ENCODE measurements around the gene TBX15. TPM values are rescaled to one million over a fixed set of nuclear protein-coding genes. Genes with fewer than 3 reads are reported as not detected.

Gene TBX15
- total RNA-seq, 1 donor from 2014 or later: not detected

DNA sequence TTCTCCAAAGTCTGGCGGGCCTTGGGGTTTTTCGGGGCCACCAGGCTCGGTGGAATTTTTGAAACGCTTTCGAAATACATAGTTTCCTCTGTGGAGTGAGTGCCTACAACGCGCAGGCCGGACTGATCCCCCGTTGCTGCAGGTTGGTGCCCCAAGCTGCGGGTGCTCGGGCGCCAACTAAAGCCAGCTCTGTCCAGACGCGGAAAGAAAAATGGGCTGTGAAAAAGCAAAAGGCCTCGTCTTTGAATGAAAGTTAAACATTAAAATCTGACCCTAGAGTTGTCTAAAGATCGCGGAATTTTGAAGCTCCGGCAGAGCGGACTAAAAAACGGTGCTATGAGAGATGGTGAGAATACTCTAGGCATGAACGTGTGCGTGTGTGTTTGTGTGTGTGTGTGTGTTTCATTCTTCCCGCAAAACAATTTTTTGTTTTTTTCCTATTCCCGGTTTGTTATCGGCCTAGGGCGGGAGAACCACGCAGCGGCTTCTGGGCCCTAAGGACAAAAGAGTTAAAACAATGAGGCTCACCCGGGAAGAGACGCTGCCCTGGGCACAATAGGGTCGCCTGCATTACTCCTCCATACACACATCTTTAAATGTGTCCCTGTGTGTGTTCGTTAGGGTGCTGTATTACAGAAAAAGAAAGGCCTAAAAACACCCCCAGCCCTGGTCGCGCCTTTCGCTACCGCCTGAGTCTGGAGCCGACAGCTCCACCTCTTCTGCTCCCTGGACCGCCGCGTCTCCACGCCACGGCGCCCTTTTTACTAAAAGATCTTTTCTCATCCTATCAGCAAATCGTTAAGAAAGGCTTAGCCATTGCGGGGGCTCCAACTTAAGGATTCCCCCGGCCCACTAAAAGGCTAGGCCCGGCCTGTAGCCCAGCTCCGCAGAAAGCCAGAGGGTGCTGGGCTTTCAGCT is 3.2 kb downstream of the TBX15 start:
- no peak for DNase-seq (ENCODE audit: low spot score)

DNA sequence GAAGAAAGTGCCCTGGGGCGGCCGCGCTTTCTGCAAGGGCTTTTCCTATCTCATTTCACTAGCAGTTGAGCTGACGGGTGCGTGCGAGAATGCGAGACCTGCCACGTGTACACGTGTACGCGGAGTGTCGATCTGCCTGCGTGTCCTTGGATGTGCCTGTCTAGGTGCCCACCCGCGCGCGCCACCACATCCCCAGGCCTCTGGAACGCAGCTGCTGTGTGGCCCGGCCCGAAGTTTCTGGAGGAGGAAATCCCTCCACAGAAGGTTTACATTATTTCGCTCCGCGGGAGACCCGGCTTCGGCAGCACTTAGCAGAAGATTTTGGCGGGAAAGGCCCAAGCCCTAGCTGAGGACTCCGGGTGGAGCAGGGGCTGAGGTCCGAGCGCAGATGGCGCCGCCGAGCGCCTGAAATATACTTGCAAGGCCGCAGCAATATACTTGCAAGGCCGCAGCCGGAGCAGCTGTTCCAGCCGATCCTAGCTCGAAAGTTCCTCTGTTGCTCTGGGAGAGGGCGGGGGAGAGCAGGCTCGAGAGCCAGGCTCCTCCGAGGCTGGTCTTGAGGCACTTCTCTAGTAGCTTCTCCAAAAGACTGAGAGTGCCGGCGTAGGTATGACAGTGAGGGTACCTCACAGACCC is 3.9 kb downstream of the TBX15 start:
- peak; percentile 45 for DNase-seq (ENCODE audit: low spot score)

DNA sequence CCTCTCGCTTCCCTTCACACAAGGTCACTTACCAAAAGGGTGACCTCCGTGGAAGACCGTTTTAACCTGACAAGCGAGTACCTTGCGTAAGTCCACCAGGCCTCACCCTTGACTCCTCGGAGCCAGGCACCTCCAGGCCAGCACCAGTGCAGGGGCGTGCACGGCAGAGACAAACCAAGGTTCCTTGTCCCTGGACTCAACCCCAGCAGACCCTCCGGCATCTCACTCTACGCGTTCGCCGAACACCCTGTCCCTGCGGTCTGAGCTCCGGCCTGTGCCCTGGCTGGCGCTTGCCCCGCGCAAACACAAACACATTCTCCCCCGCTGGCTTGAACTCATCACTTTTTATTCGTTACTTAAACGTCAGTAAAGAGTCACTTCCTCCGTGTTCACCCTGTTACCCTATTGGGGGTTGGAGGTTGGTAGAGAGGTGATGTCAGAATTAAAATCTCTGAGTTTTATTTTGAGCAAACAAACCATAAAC is 4.5 kb downstream of the TBX15 start:
- DNase-seq (ENCODE audit: low spot score): no peak

DNA sequence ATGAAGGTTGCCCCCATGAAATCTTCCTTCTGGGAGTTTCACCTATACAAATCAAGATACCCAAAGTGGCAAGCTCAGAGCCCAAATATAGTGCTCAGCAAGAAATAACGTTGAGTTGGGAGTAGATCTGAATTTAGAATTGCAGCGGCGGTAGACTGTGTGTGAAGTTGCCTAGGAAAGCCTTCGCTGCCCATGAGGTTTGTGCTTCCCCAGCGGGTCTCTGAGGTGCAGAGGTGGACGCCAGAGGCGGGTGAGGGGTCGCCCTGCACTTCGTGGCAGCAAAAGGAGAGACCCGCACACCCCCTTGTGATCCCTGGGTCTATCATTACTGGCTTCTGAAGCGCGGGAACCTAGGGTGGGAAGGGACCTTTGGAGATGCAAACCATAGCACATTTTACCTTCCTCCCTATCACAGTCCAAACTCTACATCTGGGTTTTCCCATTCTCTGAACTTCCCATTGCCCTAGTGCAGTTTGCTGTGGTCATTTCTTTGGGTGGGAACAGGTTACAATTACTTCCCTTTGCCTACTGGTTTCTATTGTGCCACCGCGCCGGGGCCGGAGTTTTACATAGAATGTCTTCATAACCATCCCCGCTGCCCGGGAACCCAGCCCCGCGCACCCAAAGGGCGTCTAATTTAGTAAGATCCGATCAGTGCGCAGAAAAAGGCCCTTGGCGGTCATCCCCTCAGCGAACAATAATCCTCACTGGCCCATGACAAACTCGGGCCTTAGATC is 5.2 kb downstream of the TBX15 start:
- DNase-seq (ENCODE audit: low spot score): no peak

DNA sequence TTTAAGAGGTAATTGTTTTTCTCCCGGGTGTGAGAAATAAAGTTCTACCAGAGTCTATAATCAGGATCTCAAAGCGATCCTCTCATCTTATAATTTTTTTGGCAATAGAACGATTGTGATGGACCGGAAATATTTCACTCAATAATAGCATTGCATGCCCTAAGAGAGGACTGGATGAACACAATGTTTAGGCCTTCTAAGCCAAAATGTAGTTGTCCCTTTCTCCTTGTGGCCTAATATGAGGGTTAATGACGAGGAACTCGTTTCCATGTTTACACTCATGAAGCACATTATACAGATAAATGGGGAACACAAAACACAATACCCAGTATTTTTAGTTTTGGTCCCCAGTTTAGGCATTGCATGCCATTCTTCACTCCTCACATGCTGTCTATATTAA is 5.9 kb downstream of the TBX15 start:
- no peak for DNase-seq (ENCODE audit: low spot score)

DNA sequence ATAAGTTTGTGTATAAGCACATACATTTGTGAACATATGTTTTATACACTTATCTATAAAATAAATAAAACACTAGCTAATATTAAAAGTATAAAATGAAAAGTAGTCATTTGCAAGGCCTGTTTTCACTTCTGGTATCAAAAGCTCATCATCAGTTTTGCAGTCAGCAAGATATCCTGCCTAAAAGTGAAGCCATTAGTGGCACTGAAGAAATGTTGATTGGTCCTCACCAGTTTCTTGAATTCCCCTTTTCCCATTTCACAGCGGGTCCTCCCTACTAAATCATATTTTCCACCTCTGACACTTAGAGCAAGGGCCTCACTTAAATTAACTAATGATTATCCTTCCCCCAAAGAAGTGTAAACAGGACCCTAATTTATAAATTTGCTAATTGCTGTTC is 6.7 kb downstream of the TBX15 start:
- no peak for DNase-seq (ENCODE audit: low spot score)

DNA sequence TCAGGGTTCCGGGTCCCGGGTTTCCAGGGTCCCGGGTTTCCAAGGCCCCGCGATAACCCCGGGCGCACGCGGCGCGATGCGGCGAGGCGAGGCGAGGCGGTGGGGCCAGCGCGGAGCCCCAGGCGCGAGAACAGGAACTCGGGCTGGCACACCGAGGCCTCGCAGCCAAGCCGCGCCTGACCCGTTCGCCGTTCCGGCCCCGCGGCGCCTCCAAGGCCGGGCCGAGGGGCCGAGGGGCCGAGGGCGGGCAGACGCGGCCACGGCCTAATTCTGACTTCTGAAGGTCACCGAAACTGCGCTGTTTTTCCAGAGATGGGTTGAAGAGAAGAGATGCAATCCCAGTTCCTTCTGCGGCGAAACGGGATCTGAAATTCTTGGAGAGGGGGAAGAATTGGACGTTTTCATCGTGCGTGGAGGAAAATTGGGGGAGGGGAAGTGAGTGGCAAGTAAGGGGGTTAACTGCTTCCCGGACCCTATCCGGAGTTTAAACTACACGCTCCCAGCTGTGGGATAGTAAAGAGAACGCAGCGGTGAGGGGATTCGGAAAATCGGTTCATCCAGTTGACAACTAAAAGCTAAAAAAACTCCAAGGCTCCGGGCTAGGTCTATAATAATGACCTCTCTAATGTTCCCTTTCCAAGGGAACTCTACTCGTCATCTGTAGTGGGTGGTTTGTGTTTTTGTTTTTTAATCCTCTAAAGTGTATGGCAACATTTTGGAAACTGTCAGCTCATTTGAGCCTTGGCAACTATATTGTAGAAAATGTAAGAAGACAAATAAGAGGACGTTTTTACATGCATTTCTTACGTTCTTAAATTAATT is 8.2 kb downstream of the TBX15 start:
- no peak for DNase-seq (ENCODE audit: low spot score)

DNA sequence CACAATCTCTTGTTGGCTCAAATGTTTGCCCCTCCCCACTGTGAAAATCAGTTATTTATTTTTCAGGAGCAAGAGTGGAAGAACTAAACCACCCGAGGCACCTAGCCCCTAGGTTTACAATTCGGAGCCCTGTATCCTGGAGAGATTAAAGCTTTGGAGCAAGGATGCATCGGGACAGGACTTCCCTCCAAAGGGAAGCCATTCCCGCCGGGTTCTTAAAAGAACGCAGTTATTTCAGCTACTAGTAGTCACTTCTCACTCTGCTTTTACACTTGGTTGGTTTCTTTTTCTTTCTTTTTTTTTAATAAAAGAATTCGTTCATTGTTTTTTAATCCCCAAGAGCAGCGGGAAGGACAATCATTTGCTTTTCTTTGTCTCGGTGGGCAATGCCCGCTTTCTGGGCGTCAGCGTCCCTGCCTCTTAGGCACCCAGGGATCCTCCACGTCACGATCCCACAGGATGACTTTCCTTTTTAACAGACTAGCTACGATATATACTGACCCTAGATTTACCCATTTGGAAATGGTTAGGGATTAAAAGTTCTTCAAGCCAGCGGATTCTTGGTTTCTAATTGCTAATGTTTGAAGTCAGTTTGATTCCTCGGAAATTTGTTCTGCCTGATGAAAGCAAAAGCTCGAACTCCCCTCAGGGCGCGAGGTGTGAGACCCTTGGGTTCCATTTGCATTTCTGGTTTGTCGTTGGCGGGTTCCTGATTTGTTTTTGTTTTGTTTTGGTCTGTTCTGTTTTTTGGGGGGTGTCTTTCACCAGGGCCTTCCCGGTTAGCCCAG is 9.0 kb downstream of the TBX15 start:
- no peak for DNase-seq (ENCODE audit: low spot score)

DNA sequence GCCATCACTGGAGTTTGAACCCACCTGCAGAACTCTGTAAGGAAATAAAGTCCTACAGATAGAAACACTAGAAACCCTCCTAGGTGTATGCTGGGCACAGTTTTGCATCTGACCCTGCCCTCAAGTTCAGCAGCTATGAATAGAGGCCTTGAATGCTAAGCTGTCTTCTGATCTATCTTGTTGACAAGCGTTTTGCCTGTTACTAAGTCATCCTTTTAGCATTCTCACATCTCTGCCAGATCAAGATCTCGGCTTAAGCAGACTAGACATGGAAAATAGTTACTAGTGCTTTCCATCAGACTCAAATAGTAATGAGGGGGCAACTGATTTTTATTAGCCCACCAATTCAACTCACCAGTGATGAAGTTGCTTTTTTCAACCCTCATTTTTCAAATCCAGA is 10.5 kb downstream of the TBX15 start:
- DNase-seq (ENCODE audit: low spot score): no peak

DNA sequence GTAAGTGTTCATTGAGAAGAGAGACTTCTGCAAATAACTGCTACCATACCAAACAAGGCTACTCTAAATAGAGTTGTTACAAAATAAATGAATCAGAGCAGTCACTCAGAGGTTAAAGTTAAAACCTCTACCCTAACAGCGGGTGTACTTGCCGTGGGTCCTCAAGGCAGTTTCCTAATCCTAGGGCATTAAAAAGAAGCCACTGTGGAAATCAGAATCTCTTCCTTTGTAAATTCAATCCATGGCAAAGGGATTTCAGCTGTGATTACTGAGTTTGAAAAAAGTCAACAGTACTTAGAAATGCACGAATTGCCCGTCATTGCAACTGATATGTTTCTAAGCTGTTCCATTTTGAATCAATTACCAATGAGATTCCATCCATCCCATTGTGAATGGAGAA is 13.5 kb downstream of the TBX15 start:
- DNase-seq (ENCODE audit: low spot score): no peak

DNA sequence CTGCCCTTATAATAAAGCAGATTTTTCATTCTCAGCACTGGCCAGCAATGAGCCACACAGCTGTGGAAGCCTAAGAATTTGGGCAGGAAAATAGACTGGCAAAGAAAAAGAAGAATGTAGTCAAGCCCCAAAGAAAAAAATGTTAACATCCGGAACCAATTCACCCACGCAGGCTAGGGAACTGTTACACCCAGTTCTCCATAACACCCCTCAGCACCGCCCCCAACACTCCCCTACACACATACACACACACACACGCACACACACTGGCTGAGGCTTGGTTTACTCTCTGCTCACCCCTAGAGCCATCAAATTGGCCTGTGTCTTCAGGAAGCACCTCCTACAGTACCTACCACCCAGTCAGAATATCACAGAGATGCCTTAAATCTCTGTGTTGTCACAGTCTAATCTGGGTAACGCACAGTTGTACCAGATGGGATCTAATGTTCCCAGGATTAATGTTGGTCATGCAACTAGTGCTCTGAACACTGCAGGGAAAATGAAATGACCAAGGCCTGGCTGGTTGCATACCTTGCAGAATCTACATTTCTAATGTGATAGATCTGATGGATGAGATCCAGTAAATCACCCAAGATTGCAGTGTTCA is 14.5 kb downstream of the TBX15 start:
- no peak for DNase-seq (ENCODE audit: low spot score)

DNA sequence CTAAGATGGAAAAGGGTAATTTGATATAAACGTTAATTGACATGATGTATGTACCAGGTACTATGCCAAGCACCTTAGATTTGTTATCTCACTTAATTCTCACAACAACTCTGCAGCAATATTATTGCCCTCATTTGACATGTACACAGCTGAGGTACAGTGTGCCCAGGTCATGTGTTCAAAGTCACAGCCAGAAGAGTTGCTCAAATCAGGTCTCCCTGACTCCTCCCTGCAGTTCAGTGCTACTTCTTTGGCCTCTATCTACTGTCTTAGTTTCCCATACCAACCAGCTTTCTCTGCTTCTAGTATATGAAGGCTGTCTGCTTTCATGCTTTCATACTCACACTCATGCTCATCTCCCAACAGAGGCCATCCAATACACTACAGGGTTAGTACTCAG is 15.1 kb downstream of the TBX15 start:
- no peak for DNase-seq (ENCODE audit: low spot score)

DNA sequence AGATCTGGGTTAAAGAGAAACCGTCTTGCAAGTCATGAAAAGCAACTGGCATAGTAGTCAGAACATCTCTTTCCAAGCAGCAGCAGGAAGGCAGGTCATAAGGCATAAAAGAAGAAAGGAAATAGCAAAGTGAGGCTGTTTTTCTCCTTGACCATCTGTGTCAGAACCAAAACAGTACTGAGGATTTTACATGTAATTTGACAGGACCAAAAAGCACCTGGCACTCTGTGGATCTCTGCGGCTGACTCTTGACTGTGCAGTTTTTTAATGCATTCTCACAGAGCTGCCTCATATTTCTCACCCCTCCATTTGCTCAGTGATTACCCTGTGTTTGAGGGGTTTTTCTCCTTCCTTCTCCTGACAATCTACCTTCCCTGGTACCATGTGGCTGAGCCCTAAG is 17.7 kb downstream of the TBX15 start:
- DNase-seq (ENCODE audit: low spot score): no peak

DNA sequence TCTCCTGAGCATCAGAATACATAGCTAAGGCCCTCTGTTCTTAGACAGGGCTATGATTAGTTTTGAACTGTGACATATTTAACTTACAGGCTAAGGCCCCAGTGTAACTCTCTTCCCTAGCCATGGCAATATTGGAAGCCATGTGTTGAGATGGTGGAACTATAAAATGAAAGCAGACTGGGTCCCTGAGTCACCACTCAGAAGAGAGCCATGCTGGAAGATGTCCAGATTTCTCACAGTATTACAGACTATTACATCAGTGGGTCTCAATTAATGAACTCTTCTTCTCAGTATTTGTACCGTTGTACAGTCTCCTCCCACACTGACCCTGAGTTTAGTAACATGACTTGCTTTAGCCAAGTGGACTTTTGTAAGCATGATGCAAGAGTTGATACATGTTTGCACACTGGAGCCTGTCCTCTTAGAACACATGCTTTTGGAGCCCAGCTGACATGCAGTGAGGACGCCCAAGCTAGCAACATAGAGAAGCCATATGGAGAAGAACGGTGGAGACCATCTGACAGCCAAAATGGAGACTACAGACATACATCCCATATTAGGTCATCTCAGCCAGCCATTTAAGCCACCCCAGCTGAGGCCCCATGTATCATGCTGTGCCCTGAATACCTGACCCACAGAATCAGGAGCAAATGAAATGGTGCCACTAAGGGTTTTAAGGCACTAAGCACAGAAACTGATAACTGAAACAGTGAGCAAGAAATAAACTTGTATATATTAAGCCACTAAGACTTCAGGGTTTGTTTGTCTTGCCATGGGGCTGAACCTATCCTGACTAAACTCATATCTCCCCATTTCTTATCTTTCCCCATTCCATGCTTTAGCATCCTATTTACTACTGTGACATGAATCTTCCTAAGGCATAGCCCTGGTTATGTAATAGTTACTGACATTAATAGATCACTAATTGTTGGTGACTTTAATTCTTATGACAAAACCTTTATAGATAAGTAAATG is 24.4 kb downstream of the TBX15 start:
- no peak for DNase-seq (ENCODE audit: low spot score)

DNA sequence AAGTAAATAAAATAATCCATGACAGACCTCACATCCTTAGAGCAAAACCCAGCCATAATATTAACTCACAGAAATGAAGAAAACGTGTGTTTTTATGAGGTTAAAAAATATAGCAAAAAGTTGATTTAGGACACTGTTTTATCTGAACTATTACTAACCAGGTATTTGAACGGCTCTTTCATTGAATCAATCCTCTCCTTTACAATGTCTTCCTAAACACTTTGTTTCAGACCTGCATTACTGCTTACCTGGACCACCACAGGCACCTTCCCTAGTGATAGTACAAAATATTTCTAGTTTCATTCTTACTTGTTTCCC is 25.0 kb downstream of the TBX15 start:
- no peak for DNase-seq (ENCODE audit: low spot score)

DNA sequence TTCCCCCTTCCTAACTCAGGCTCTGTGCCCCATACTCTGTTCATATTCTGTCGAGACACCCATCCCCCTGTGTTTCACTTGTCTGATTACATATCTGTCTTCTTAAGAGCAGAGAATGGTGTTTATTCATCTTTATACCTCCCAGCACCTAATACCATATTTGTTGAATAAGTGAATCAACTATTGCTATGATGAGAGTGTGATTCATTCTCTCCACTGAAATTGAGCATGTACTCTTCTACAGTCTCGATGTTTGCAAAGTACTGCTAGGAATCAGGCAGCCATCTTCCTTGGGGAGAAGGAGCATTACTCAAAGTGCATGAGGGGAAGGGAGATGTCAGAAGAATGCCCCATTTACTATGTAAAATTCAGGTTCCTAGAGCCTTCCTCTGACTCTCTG is 27.0 kb downstream of the TBX15 start:
- DNase-seq (ENCODE audit: low spot score): no peak

DNA sequence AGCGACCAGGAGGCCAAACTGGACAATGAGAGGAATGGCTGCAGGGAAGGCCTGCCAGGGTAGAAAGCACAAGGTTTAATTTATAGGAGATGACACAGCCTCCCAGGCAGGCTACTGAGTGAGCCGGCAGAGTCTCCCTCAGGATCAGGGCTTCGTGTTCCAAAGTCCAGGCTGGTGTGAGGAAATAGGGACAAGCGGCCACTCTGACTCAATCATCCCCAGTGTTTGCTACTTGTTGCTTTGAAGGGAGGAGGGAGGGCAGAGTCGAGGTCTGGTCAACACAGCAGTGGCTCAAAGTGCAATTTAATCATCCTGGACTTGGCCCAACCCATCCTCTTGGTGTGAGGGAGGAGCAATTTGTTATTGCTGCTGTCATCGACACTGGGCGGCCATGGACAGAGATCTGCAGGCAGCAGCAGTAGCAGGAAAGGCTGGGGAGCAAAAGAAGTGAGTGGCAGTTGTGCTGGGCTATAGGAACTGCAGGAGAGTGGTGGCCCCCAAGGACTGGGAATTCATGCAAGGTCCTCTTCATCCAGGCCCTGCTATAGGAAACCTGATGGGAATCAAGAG is 27.5 kb downstream of the TBX15 start:
- DNase-seq (ENCODE audit: low spot score): no peak

DNA sequence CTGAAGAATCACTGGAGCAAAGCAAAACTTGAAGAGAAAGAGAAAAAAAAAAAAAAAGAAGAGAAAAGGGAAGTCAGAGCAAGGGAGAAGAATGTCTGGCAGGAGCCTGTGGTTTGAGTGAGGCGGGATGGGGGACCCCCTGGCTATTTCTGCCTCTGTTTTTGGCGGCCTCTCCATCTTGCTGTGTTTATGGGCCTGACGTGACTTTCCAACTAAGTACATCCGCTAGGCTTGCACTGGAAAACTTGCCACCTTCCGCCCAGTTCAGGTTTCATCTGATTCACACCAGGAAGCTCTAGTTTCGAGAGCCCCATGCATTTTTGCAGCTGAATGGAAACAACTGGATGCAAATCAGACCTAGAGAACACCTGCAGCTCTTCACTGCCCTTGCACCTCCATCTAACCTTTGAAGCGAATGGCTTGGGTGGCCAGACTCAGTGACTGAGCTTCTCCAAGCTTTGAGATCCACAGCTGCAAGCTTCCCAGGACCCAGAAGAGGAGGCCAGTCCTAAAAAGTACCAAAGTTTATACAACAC is 28.0 kb downstream of the TBX15 start:
- peak; percentile 44 for DNase-seq (ENCODE audit: low spot score)
